Prostate gland (tissue), 2 donors: ENCODE data around the gene SH3PXD2B.

Experiments
- POLR2A ChIP-seq: fragments of 450-650 bp; IDR thresholded peaks from one replicate; pipeline ENCODE4 v1.6.1; 2016; ENCODE audit warnings: antibody characterized with exemption, mild to moderate bottlenecking
- TF ChIP-seq, protein P1 (sequence below), 4 experiments: fragments of 200-600 bp in 2 of 4; fragments of 450-650 bp in 2 of 4; sonication (generic) in 2 of 4; IDR thresholded peaks; 1 replicate in 3 of 4; 2 replicates in 1 of 4; pipeline ENCODE4 v1.5.1; 2016 to 2019; ENCODE audit warnings: antibody characterized with exemption in 4 of 4, mild to moderate bottlenecking in 2 of 4, moderate library complexity in 2 of 4

DNA sequence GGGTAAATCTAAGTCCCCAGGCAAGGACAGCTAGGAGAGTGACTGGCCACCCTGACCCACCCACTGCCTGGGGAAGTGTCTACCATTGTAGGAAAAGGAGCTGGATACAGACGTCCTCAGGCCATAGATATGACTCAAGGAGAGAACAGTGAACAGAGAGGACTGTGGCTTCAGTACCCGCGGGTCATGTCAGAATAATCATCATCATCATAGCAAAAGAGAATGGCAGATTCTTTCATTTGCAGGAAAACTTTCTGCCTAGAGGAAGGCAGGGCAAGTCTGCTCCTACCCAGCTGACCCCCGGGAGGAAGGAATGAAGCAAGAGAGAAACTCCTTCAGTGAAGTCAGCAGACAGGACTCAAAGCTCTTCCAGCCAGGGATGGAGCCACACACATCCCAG lies 118.6 kb downstream of the SH3PXD2B start:
- TF ChIP-seq, protein P1, sequence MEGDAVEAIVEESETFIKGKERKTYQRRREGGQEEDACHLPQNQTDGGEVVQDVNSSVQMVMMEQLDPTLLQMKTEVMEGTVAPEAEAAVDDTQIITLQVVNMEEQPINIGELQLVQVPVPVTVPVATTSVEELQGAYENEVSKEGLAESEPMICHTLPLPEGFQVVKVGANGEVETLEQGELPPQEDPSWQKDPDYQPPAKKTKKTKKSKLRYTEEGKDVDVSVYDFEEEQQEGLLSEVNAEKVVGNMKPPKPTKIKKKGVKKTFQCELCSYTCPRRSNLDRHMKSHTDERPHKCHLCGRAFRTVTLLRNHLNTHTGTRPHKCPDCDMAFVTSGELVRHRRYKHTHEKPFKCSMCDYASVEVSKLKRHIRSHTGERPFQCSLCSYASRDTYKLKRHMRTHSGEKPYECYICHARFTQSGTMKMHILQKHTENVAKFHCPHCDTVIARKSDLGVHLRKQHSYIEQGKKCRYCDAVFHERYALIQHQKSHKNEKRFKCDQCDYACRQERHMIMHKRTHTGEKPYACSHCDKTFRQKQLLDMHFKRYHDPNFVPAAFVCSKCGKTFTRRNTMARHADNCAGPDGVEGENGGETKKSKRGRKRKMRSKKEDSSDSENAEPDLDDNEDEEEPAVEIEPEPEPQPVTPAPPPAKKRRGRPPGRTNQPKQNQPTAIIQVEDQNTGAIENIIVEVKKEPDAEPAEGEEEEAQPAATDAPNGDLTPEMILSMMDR (IDR thresholded peaks at IDR 0.05) = no peak
- TF ChIP-seq POLR2A = no peak
